Osteocyte (in vitro differentiated cells): Measurements from ENCODE around the gene F13B. TPM values are rescaled to one million over a fixed set of nuclear protein-coding genes. Genes with fewer than 3 reads are reported as not detected.
"Not testable (repeated sequence)": the region's sequence is repeated elsewhere in the genome, so short reads cannot be mapped to it uniquely, and the experiment has no call there.

Source experiments
- DNase-seq: peaks from one replicate; pipeline ENCODE4 v3.0.0; 2021; ENCODE audit warnings: mixed read lengths; ENCODE audit not compliant: unreplicated experiment; ENCODE audit errors: extremely low spot score
- H3K27ac Mint-ChIP-seq: one replicate; pipeline ENCODE4 v1.8.0; 2021; ENCODE audit warnings: mild to moderate bottlenecking, mixed read lengths; ENCODE audit not compliant: unreplicated experiment
- H3K27me3 Mint-ChIP-seq: one replicate; pipeline ENCODE4 v1.8.0; 2021; ENCODE audit warnings: mixed read lengths; ENCODE audit not compliant: unreplicated experiment
- H3K36me3 Mint-ChIP-seq: one replicate; pipeline ENCODE4 v1.8.0; 2021; ENCODE audit warnings: mixed read lengths; ENCODE audit not compliant: unreplicated experiment
- H3K4me1 Mint-ChIP-seq: one replicate; pipeline ENCODE4 v1.8.0; 2021; ENCODE audit warnings: mixed read lengths; ENCODE audit not compliant: unreplicated experiment
- H3K4me3 Mint-ChIP-seq: one replicate; pipeline ENCODE4 v1.8.0; 2021; ENCODE audit warnings: mild to moderate bottlenecking, moderate library complexity, mixed read lengths; ENCODE audit not compliant: unreplicated experiment
- H3K9me3 Mint-ChIP-seq: one replicate; pipeline ENCODE4 v1.8.0; 2021; ENCODE audit warnings: mixed read lengths; ENCODE audit not compliant: unreplicated experiment
- CTCF ChIP-seq: fragments of 200-600 bp; sonication (generic); IDR thresholded peaks from 2 replicates; pipeline ENCODE4 v1.5.0; 2021; ENCODE audit warnings: antibody characterized with exemption, mild to moderate bottlenecking, moderate library complexity
- total RNA-seq: library from RNA; stranded (reverse); gene quantifications from 2 replicates; pipeline ENCODE4 v1.2.1, GENCODE V29; 2021

F13B gene
- total RNA-seq, 1 donor from 2014 or later, result not detected

- no peak for TF ChIP-seq CTCF
- no peak overlapping the region for H3K4me3 Mint-ChIP-seq
- H3K27me3 Mint-ChIP-seq, result peaks cover 35% of the 10 kb centered on the region
- H3K4me1 Mint-ChIP-seq, result peaks cover 6% of the 10 kb centered on the region
- no peaks in the 10 kb centered on the region for H3K9me3 Mint-ChIP-seq
- no peak overlapping the region for H3K27ac Mint-ChIP-seq
- no peaks in the 10 kb centered on the region for H3K36me3 Mint-ChIP-seq
- DNase-seq, result no peak
These were observed 4.4 kb downstream of the F13B start for GRCh38 chr1:197062692-197063091.

DNA sequence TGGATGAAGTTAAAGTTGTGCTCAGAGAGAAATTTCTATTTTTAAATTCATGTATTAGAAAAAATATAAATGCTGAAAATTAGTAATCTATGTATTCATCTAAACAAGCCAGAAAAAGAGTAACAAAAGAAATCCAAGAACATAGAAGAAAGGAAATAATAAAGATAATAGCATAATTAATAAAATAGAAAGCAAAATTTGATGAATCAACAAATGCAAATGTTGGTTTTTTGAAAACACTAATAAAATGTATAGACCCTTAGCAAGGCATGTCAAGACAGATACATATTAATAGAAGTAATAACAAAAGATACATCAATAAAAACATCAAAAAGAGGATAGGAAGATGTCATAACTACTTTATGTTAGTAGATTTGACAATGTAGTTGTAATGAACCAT, 18.0 kb downstream of the F13B start:
- Mint-ChIP-seq H3K27ac (no peak overlapping the region), H3K4me3 (no peak overlapping the region), H3K9me3 (peaks cover 10% of the 10 kb centered on the region), H3K4me1 (no peaks in the 10 kb centered on the region), H3K36me3 (no peaks in the 10 kb centered on the region), H3K27me3 (peaks cover 50% of the 10 kb centered on the region)
- TF ChIP-seq CTCF, result no peak
- DNase-seq, result no peak

DNA sequence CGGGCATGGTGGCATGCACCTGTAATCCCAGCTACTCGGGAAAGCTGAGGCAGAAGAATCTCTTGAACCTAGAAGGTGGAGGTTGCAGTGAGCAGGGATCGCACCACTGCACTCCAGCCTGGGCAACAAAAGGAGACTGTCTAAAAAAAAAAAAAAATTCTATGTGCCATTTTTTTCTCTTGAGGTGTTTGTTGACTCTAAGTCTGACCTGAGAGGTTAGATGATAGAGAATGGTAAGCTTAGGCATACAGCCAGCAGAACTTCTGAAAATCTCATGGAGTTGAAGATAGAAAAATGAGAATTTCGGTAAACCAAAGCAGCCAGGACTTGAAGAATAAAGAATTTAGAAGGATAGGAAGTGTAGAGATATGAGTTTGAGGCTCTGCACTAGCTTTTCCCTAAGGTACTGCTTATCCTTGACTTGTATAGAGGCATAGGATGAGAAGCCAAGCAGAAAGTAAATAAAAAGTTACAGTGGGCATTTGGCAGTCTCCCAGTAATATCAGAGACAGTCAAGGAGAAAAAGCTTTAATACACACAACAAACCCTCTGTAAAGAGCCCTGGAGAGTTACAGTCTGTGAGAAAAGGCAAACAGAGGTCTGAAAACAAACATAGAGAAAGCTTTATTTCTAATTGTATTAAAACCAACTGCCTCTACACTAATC, 24.3 kb downstream of the F13B start:
- TF ChIP-seq CTCF, result no peak
- peaks cover 4% of the 10 kb centered on the region for H3K9me3 Mint-ChIP-seq
- H3K4me1 Mint-ChIP-seq, result peaks cover 1% of the 10 kb centered on the region
- H3K36me3 Mint-ChIP-seq, result no peaks in the 10 kb centered on the region
- H3K27me3 Mint-ChIP-seq, result peaks cover 37% of the 10 kb centered on the region
- no peak overlapping the region for H3K27ac Mint-ChIP-seq
- no peak for DNase-seq
- no peak overlapping the region for H3K4me3 Mint-ChIP-seq

DNA sequence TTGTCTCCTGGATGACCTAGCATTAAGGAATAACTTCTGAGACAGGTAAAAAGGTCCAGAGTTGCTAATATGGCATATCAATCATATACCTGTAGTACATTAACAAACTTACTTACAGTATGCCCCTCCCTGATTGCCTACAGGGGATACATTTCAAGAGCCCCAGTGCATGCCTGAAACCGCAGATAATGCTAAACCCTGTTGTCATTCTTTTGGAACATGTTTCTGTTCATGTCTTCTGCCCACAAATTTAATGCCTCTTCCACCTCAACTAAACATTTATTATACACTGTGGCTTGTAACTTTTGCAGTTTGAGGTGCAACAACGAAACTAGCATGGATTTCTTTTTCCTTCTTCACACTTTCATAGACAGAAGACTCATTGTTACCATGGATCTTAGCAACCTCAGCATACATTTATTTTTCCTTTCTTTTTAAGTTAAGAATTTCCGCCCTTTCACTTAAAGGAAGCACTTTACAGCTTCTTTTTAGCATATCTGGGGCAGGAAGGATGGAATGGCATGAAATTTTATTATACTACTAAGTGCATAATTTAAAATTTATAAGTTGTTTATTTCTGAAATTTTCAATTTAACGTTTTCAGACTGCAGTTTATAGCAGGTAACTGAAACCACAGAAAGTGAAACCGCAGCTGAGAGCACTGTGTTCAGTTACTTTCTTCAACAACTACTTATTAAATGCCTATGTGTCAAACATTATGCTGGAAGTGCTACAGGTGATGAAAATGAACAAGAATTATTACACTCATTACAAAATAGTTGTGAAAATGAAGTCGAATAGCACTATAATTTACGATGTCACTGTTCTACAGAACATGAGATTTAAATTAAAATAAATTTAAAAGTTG, 25.3 kb downstream of the F13B start:
- H3K4me3 Mint-ChIP-seq, result no peak overlapping the region
- no peak for TF ChIP-seq CTCF
- H3K9me3 Mint-ChIP-seq, result no peaks in the 10 kb centered on the region
- DNase-seq, result no peak
- peaks cover 37% of the 10 kb centered on the region for H3K27me3 Mint-ChIP-seq
- H3K4me1 Mint-ChIP-seq, result peaks cover 1% of the 10 kb centered on the region
- no peak overlapping the region for H3K27ac Mint-ChIP-seq
- H3K36me3 Mint-ChIP-seq, result no peaks in the 10 kb centered on the region

DNA sequence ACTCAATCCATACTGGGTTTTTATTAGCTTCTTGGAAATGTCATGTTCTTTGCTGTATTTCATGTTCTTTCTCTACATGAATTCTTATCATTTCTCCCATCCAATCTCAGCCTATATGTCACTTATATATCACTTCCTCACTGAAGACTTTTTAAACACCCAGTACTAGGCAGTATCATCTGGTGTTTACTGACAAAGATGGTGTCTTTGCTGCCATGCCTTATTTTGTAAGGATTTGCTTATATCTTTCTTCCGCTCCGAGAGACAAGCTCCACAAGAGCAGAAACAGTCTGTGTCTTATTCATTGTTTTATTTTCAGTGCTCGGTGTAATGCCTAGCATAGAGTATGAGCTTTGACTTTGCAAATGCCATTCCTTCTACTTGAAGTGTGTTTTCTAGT, 30.2 kb downstream of the F13B start:
- Mint-ChIP-seq H3K4me1 (peaks cover 7% of the 10 kb centered on the region), H3K27me3 (peaks cover 2% of the 10 kb centered on the region), H3K4me3 (no peak overlapping the region), H3K9me3 (no peaks in the 10 kb centered on the region), H3K36me3 (no peaks in the 10 kb centered on the region), H3K27ac (no peak overlapping the region)
- no peak for TF ChIP-seq CTCF
- no peak for DNase-seq

- not testable (repeated sequence) for H3K27ac Mint-ChIP-seq
These were observed 32.3 kb downstream of the F13B start for GRCh38 chr1:197034631-197035339.

More at GRCh38 chr1:197034631-197035339, 32.3 kb downstream of the F13B start:
- not testable (repeated sequence) for H3K9me3 Mint-ChIP-seq, H3K36me3 Mint-ChIP-seq, H3K4me3 Mint-ChIP-seq, H3K27me3 Mint-ChIP-seq, H3K4me1 Mint-ChIP-seq, DNase-seq
